Medulla oblongata (tissue), 1 donor: ENCODE measurements around the gene OR7D4.
"Not testable (repeated sequence)": the region's sequence is repeated elsewhere in the genome, so short reads cannot be mapped to it uniquely, and the experiment has no call there.

Experiments
- DNase-seq: peaks from one replicate; pipeline ENCODE4 v3.0.0-alpha.2; 2015; ENCODE audit errors: extremely low spot score

Gene OR7D4

DNA sequence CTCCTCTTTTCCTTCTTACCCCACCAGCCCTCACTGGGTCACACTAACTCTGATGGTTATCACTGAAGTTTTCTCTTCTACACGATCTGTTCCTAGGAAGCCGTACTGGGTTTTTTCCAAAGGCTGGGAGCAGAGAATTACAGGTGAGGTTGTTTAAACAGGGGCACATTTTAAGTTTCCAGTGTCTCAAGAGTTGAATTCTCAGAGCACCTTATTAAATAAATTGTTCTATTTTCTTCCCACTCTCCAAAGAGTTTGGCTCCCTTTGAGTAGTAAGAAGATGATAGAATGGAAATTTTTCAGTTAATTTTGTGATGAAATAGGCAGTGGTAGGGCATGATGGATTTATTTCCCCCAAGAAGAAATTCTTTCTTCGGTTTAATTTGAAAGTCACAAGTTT lies at the start of gene OR7D4:
Gene OR7D4 (minus strand): TSS at position 101 of the 400 bp plus-strand sequence. CDS start 4,752 bp downstream, outside the sequence.
- DNase-seq = no peak

DNA sequence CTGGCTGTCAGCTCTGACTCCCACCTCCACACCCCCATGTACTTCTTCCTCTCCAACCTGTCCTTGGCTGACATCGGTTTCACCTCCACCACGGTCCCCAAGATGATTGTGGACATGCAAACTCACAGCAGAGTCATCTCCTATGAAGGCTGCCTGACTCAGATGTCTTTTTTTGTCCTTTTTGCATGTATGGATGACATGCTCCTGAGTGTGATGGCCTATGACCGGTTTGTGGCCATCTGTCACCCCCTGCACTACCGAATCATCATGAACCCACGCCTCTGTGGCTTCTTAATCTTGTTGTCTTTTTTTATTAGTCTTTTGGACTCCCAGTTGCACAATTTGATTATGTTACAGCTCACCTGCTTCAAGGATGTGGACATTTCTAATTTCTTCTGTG lies 31.8 kb upstream of the OR7D4 start:
- no peak for DNase-seq

DNA sequence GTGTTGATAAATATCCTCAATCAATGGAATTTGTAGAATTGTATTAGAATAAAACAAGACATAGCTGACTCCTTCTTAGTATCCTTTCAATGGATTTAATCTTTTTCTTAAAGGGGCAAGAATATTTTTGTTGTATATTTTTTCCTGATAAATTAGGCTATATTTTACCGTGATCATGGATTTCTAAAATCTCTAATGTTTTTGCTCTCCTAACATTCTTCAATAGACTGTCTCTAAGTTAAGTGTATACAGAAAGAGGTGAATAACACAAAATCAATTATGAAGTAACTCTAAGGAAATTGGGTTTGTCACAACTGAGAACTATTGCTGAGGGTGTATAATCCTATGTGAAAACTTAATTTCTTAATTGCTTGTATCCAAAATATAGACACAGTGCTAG lies 31.2 kb upstream of the OR7D4 start, which contains the start of gene OR7E24:
Gene OR7E24 (plus strand): TSS at position 301 of the 400 bp plus-strand sequence. CDS start 114 bp downstream, outside the sequence.
- no peak for DNase-seq

DNA sequence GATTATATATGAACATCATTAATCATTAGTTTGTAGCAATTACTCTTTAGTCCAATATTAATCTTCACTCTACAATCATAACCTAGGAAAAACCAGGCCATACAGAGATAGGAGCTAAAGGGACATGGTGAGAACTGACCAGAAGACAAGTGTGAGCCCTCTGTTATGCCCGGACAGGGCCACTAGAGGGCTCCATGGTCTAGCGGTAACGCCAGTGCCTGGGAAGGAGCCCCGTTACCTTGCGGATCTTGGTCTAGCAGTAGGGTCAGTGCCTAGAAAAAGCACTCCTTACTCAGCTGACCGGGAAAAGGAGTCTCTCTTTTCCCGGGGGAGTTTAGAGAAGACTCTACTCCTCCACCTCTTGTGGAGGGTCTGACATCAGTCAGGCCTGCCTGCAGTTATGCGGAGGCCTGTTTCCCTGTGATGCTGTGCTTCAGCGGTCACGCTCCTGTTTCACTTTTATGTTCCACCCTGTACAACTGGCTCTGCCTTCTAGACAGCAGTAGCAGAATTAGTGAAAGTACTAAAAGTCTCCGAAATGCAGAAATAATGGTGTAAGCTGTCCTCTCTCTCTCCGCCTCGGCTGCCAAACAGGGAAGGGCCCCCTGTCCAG lies 13.8 kb downstream of the OR7D4 start:
- peak; percentile 80 for DNase-seq

DNA sequence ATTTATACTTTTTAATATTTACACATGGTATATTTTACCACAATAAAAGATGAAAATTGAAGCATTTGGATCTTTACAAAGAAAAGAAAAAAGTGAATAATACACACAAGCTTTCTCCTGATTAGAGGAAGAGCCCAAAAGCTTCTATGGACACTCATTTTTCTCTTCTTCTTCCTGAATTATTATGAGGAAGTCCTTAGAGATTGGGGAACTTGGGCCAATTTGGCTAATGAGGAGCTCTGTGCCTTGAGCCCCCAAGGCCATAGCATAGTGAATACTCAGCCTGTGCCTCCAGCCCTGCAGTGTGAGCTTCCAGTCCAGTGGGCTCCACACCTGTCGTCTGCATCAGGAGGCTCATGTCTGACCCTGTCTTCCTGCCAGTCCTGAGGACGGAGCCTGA lies 21.3 kb downstream of the OR7D4 start:
- not testable (repeated sequence) for DNase-seq

DNA sequence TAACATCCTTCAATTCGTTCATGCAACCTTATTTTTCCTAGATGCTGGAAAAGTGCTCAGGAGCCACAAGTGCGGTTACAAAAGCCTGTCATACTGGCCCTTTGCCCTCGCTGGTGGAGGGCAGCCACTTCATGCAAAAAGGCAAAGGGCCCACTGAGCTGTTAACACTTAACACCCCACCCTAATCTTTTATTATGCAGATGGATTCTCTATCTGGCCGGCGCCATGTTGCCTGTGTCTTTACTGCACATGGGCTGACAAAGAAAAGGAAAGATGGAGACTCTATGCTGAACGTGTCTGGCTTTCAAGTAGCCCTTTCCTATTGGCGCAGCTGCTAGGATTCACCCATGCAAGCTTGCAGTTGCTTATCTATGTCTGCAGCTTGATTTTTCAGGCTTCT lies 29.9 kb downstream of the OR7D4 start:
- no peak for DNase-seq

DNA sequence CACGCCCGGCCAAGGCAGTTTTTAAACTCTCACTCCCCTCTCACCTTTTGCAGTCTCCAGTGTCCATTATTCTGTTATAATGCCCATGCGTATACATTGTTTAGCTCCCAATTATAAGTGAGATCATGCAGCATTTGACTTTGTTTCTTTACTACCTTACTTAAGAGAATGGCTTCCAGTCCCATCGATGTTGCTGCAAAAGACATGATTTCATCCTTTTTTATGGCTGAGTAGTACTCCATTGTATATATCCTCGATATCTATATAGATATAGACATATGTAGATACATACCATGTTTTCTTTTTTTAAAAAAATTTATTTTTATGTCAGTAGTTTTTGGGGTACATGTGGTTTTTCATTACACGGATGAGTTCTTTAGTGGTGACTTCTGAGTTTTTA lies 32.2 kb downstream of the OR7D4 start:
- no peak for DNase-seq

DNA sequence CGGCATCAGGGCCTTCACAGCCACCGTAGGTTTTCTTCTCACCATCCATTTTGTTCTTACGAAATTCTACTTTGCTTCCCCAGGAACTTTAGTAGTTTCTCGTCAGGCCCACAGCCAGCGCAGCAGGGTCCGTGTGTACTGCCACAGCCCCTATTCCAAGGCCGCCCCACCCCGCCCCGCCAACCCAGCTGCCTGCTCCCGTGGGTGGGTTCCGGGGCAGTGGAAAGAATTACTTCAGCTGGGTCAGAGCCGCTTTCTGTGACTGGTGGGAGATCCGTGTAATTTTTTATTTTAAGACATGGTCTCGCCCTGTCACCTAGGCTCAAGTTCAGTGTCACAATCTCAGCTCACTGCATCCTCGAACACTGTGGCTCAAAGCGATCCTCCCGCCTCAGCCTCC lies 36.4 kb downstream of the OR7D4 start:
- no peak for DNase-seq

DNA sequence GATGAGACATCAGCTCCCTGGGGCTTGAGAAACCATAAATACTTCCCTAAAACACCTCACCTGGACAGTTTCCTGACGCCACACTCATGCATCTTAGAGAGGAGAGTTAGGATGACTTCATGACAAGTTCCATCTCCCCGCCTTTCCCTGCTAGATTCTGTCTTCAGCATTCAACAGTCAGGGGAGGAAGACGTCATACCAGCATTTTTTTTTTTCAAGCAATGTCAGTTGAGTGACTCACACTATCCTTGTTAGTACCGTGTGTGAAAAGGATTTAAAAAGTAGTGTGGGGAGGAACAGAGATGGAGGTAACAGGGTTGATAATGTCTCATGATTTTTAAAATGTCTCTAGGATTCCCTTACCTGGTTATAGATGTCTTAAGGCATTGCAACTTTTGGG lies 40.5 kb downstream of the OR7D4 start, which contains the start of gene OR7D2:
Gene OR7D2 (plus strand): TSS at position 79 of the 400 bp plus-strand sequence. CDS start 6,803 bp downstream, outside the sequence.
- no peak for DNase-seq

DNA sequence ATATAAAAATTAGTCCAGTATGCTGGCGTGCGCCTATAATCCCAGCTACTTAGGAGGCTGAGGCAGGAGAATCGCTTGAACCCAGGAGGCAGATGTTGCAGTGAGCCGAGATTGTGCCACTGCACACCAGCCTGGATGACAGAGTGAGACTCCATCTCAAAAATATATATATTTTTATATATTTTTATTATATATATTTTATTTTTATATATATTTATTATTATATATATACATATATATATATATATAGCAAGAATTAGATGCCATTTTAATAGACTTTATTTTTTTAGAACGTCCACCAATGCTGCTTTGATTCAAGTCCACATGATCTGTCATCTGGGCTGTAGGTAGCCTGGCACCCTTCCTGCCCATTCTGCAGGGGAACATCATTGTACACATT lies 44.1 kb downstream of the OR7D4 start:
- no peak for DNase-seq

DNA sequence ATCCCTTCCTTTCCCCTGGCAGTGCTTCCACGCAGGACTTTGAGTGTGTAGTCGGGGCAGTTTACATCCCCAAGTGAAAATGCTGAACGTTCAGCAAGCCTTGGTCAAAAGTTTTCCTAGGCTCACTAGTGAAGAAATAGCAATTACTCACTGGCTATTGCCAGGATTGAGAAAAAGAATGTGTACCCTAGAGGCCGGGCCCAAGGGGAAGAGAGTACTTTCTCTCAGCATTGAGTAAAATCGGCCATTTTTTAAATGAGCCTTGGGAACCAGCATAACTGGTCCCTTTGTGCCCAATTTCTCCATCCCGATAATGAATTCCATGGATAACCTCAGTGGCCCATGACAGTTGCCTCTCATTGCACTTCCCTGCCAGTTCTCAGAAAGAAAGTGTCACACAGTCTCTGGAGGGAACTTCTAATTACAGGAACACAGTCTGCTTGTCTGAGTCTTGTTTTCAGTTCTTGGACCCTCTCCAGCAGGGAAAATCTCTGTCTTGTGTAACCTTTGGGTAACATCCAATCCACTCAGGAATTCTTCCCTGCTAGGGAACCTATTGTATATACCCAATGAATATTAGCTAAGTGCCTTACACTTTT lies 47.9 kb downstream of the OR7D4 start:
- DNase-seq = no peak

DNA sequence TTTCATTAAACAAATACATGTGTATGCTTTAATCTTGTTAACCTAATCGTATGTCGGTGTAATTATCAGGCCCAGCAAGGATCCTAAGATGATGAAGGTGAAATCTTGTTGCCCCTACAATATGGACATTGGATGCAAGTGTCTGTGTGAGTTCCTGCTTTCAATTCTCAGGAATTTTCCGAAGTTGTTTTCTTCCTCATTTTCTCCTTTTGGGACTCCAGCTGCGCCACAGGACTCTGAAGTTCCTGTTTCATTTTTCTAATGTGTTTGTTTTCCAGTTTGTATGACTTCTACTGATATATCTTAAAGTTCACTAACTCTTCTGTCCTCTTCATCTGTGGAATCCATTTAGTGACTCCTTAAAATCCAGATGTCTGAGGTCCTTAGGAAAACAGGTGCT lies 52.5 kb downstream of the OR7D4 start:
- peak; percentile 9 for DNase-seq

DNA sequence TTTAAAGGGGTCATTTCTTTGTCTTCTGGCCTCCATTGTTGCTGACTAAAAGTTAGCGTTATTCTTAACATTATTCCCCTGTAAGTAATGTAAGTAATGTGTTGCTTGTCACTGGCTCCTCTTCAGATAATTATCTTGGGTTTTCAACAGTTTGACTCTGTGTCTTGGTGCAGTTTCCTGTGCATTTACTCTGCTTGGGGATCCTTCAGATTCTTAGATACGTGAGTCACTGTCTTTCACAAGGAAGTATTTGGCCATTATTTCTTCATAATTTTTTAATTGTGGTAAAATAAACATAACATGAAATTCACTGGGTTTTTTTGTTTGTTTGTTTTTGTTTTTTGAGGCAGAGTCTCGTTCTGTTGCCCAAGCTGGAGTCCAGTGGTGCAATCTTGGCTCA lies 54.1 kb downstream of the OR7D4 start:
- no peak for DNase-seq

DNA sequence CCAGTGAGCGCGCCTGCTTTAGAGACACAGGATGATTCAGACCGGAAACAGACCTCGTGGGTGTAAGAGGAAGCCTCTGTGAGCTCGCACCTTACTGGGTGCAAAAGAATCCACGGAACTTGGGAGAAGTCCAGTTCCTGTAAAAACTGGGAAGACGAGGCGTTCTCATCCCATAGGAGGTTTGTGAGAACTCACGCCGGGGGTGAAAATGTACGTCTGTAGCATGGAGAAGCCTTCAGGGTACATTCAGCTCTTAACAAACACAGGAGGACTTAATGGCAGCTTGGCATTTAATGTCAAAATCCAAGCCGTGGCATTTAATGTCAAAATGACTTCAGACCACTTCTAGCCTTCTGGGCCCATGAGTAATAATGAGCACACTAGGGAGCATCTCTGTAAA lies 58.0 kb downstream of the OR7D4 start:
- no peak for DNase-seq
